ENCODE data around the gene DIAPH3. TPM values are rescaled to one million over a fixed set of nuclear protein-coding genes. Genes with fewer than 3 reads are reported as not detected.

DIAPH3 gene
- total RNA-seq, 1 experiment from 2014 or later = 11.4 TPM

- no peak for TF ChIP-seq CTCF (IDR thresholded peaks at IDR 0.05; ENCODE audit: unreplicated experiment)
- Mint-ChIP-seq H3K27ac (ENCODE audit: unreplicated experiment) (no peak overlapping the region), H3K9me3 (ENCODE audit: low read depth, unreplicated experiment) (peaks cover 2% of the 10 kb centered on the region), H3K4me3 (ENCODE audit: low read depth, unreplicated experiment) (no peak overlapping the region), H3K4me1 (ENCODE audit: low read depth, unreplicated experiment) (no peaks in the 10 kb centered on the region), H3K27me3 (ENCODE audit: unreplicated experiment) (no peaks in the 10 kb centered on the region), H3K36me3 (ENCODE audit: insufficient read depth, unreplicated experiment) (no peaks in the 10 kb centered on the region)
- no TSS peak for BruUV-seq (replicated peaks)
- CTCF ChIA-PET = no interaction called here
- intact Hi-C loops (cut with micrococcal nuclease; ENCODE audit: unreplicated experiment) = no loop called here
- no peak for DNase-seq
Observed at GRCh38 chr13:60120617-60121336, 43.0 kb downstream of the DIAPH3 start.

GRCh38 chr13:60118696-60119400 is 44.9 kb downstream of the DIAPH3 start:
- DNase-seq = no peak
- CTCF ChIA-PET = no interaction called here
- Mint-ChIP-seq H3K36me3 (ENCODE audit: insufficient read depth, unreplicated experiment) (no peaks in the 10 kb centered on the region), H3K9me3 (ENCODE audit: low read depth, unreplicated experiment) (peaks cover 3% of the 10 kb centered on the region), H3K27me3 (ENCODE audit: unreplicated experiment) (no peaks in the 10 kb centered on the region), H3K27ac (ENCODE audit: unreplicated experiment) (no peak overlapping the region), H3K4me3 (ENCODE audit: low read depth, unreplicated experiment) (no peak overlapping the region), H3K4me1 (ENCODE audit: low read depth, unreplicated experiment) (no peaks in the 10 kb centered on the region)
- no TSS peak for BruUV-seq (replicated peaks)
- TF ChIP-seq CTCF (IDR thresholded peaks at IDR 0.05; ENCODE audit: unreplicated experiment) = no peak
- intact Hi-C loops (cut with micrococcal nuclease; ENCODE audit: unreplicated experiment) = no loop called here

GRCh38 chr13:60114499-60115028 is 49.2 kb downstream of the DIAPH3 start:
- Mint-ChIP-seq H3K4me3 (ENCODE audit: low read depth, unreplicated experiment) (no peak overlapping the region), H3K9me3 (ENCODE audit: low read depth, unreplicated experiment) (peaks cover 3% of the 10 kb centered on the region), H3K4me1 (ENCODE audit: low read depth, unreplicated experiment) (no peaks in the 10 kb centered on the region), H3K27me3 (ENCODE audit: unreplicated experiment) (no peaks in the 10 kb centered on the region), H3K36me3 (ENCODE audit: insufficient read depth, unreplicated experiment) (no peaks in the 10 kb centered on the region), H3K27ac (ENCODE audit: unreplicated experiment) (no peak overlapping the region)
- no TSS peak for BruUV-seq (replicated peaks)
- TF ChIP-seq CTCF (IDR thresholded peaks at IDR 0.05; ENCODE audit: unreplicated experiment) = no peak
- CTCF ChIA-PET = no interaction called here
- intact Hi-C loops (cut with micrococcal nuclease; ENCODE audit: unreplicated experiment) = no loop called here
- DNase-seq = no peak

GRCh38 chr13:60112771-60113170 is 51.0 kb downstream of the DIAPH3 start:
- DNase-seq = no peak
- Mint-ChIP-seq H3K4me3 (ENCODE audit: low read depth, unreplicated experiment) (no peak overlapping the region), H3K36me3 (ENCODE audit: insufficient read depth, unreplicated experiment) (no peaks in the 10 kb centered on the region), H3K27ac (ENCODE audit: unreplicated experiment) (no peak overlapping the region), H3K27me3 (ENCODE audit: unreplicated experiment) (no peaks in the 10 kb centered on the region), H3K9me3 (ENCODE audit: low read depth, unreplicated experiment) (peaks cover 3% of the 10 kb centered on the region), H3K4me1 (ENCODE audit: low read depth, unreplicated experiment) (no peaks in the 10 kb centered on the region)
- no TSS peak for BruUV-seq (replicated peaks)
- intact Hi-C loops (cut with micrococcal nuclease; ENCODE audit: unreplicated experiment) = no loop called here
- CTCF ChIA-PET = no interaction called here
- TF ChIP-seq CTCF (IDR thresholded peaks at IDR 0.05; ENCODE audit: unreplicated experiment) = no peak

All from Calu3 (cell line).